ENCODE results near the gene RHBDF1. TPM values are rescaled to one million over a fixed set of nuclear protein-coding genes. Genes with fewer than 3 reads are reported as not detected.

RHBDF1 gene
- total RNA-seq, 4 donors from 2014 or later, result 14.7 to 79.0 (median 31.1) TPM

GRCh38 chr16:64914-65255, 7.5 kb downstream of the RHBDF1 start:
- intact Hi-C loops (cut with DNase I; ENCODE audit: low total_unique reads), result loop anchor here (2.0 kb wide), 1 partner anchor 32 kb away; no protein-coding TSS in a partner anchor

GRCh38 chr16:63998-64913, 8.2 kb downstream of the RHBDF1 start:
- no peaks in the 10 kb centered on the region for H3K27me3 ChIP-seq
- intact Hi-C loops (cut with DNase I; ENCODE audit: low total_unique reads), result loop anchor here (2.0 kb wide), 1 partner anchor 33 kb away; no protein-coding TSS in a partner anchor

More at GRCh38 chr16:64914-65255, 7.5 kb downstream of the RHBDF1 start:
- Histone ChIP-seq H3K9me3 (no peaks in the 10 kb centered on the region), H3K27me3 (no peaks in the 10 kb centered on the region), H3K4me3 (no peak overlapping the region), H3K36me3 (no peaks in the 10 kb centered on the region), H3K27ac (no peak overlapping the region), H3K4me1 (peaks cover 0 to 18% of the 10 kb centered on the region in 2 donors)
- TF ChIP-seq POLR2A (IDR thresholded peaks at IDR 0.05) (no peak), CTCF (IDR thresholded peaks at IDR 0.05) (no peak)
- no peak for DNase-seq

GRCh38 chr16:63466-63865, 9.0 kb downstream of the RHBDF1 start:
- no peaks in the 10 kb centered on the region for H3K9me3 ChIP-seq
- no peak overlapping the region for H3K4me3 ChIP-seq
- intact Hi-C loops (cut with DNase I; ENCODE audit: low total_unique reads), result no loop called here
- H3K27ac ChIP-seq, result no peak overlapping the region
- no peak for DNase-seq
- H3K36me3 ChIP-seq, result no peaks in the 10 kb centered on the region
- H3K4me1 ChIP-seq, result peaks cover 0 to 6% of the 10 kb centered on the region in 2 donors
- H3K27me3 ChIP-seq, result no peaks in the 10 kb centered on the region
- TF ChIP-seq CTCF (IDR thresholded peaks at IDR 0.05) (no peak), POLR2A (IDR thresholded peaks at IDR 0.05) (no peak)

More at GRCh38 chr16:63998-64913, 8.2 kb downstream of the RHBDF1 start:
- Histone ChIP-seq H3K4me3 (no peak overlapping the region), H3K9me3 (no peaks in the 10 kb centered on the region), H3K27ac (no peak overlapping the region), H3K4me1 (peaks cover 0 to 12% of the 10 kb centered on the region in 2 donors), H3K36me3 (no peaks in the 10 kb centered on the region)
- DNase-seq, result no peak
- TF ChIP-seq CTCF (IDR thresholded peaks at IDR 0.05) (no peak), POLR2A (IDR thresholded peaks at IDR 0.05) (no peak)

- DNase-seq, result no peak
- H3K36me3 ChIP-seq, result no peaks in the 10 kb centered on the region
- no peak overlapping the region for H3K27ac ChIP-seq
- H3K9me3 ChIP-seq, result no peaks in the 10 kb centered on the region
- H3K27me3 ChIP-seq, result no peaks in the 10 kb centered on the region
- intact Hi-C loops (cut with DNase I; ENCODE audit: low total_unique reads), result no loop called here
- peaks cover 0 to 3% of the 10 kb centered on the region in 2 donors for H3K4me1 ChIP-seq
- TF ChIP-seq POLR2A (IDR thresholded peaks at IDR 0.05), result no peak
- H3K4me3 ChIP-seq, result no peak overlapping the region
These were observed 9.5 kb downstream of the RHBDF1 start for GRCh38 chr16:62968-63391.

- no peak overlapping the region for H3K27ac ChIP-seq
- H3K4me1 ChIP-seq, result no peaks in the 10 kb centered on the region
- TF ChIP-seq CTCF (IDR thresholded peaks at IDR 0.05) (no peak), POLR2A (IDR thresholded peaks at IDR 0.05) (no peak)
- no peak for DNase-seq
- no peaks in the 10 kb centered on the region for H3K36me3 ChIP-seq
- H3K27me3 ChIP-seq, result no peaks in the 10 kb centered on the region
- H3K4me3 ChIP-seq, result no peak overlapping the region
- no peaks in the 10 kb centered on the region for H3K9me3 ChIP-seq
- intact Hi-C loops (cut with DNase I; ENCODE audit: low total_unique reads), result no loop called here
These were observed 10.0 kb downstream of the RHBDF1 start for GRCh38 chr16:62283-62967.
